Anterior cingulate cortex (tissue), 58 donors: ENCODE data around the gene ATP8B1.
"Not testable (repeated sequence)": the region's sequence is repeated elsewhere in the genome, so short reads cannot be mapped to it uniquely, and the experiment has no call there.

Source experiments
- DNase-seq, 58 donors: peaks; one replicate each; lab custom pipeline; 2025; lab: John Stamatoyannopoulos, UW

The ATP8B1 gene

GRCh38 chr18:57735042-57735441 is 68.1 kb downstream of the ATP8B1 start:
- DNase-seq = not testable (repeated sequence)

DNA sequence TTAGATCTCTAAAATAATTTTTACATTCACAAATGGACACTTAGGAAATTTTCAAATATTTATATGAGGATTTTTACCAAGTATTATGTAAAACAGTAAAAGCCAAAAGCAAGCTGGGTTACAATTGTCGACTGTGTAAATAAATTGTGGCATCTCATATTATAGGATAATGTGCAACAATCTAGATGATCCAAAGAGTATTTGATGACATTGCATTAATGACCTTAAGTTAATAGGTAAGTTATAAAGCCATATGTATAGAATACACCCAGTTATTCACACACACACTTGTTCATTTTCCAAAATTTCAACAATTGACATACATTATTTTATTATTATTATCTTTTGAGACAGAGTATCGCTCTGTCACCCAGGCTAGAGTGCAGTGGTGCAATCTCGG is 69.3 kb downstream of the ATP8B1 start:
- no peak for DNase-seq

DNA sequence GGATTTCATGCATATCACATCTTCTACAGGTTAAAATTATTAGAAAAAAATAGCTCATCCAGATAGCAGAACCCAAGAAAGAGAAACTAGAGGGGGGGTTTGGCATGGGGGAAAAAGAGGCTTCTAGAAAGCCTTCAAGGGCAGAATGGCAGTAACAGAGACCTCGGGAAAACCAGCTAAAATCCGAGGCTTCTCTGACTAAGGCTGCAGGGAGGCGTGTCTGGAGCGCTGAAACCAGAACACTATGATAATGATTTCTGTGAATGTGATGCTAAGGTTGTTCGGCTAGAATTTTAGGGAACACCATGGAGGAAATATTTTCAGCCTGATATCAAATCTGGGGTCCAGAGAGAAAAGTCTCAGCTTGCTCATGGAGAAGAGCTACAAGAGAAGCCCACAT is 73.0 kb downstream of the ATP8B1 start:
- no peak for DNase-seq

DNA sequence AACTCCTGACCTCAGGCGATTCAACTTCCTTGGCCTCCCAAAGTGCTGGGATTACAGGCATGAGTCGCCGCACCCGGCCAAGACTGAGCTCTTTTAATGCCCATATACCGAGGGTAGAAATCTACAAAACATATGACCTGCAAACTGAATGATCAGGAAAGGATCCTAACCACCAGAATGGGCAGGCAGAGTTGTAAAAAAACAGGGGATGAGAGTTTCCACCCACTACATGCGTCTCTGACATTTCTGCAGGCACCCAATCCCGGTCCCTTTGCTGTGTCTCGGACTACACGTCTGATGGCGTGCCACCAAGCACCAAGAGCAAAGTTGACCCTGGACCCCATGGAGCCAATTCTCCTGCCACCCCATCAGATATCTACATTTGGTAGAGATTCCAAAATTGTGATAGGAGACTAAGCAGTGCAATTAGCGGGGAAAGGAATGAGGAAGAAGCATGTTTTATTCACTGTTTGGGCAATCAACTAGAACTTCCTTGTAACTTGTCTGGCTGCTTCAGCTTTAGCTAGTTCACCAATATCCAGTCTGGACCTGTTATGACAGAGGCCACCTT is 74.1 kb downstream of the ATP8B1 start:
- DNase-seq = no peak

- DNase-seq = no peak
Observed at GRCh38 chr18:57727952-57728807, 74.9 kb downstream of the ATP8B1 start.

GRCh38 chr18:57719211-57719935 is 83.7 kb downstream of the ATP8B1 start:
- not testable (repeated sequence) for DNase-seq

DNA sequence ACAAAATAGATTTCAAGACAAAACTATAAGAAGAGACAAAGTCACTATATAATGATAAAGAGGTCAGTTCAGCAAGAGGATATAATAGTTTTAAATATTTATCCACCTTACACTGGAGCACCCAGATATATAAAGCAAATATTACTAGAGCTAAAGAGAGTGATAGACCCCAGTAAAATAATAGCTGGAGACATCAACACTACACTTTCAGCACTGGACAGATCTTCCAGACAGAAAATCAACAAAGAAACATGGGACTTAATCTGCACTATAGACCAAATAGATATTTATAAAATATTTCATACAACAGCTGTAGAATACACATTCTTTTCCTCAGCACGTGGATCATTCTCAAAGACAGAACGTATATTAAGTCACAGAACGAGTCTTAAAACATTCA is 86.6 kb downstream of the ATP8B1 start:
- DNase-seq = no peak

DNA sequence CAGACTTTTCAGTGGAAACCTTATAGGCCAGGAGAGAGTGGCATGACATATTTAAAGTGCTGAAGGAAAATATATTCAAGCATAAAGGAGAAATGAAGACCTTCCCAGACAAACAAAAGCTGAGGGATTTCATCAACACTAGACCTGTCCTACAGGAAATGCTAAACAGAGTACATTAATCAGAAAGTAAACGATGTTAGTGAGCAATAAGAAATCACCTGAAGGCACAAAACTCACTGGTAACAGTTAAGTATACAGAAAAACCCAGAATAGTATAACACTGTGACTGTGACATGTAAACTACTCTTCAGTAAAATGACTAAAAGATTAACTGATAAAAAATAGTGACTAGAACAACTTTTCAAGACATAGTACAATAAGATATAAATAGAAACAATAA is 87.4 kb downstream of the ATP8B1 start:
- no peak for DNase-seq

- DNase-seq = no peak
Observed at GRCh38 chr18:57715073-57715472, 88.0 kb downstream of the ATP8B1 start.

- no peak for DNase-seq
Observed at GRCh38 chr18:57710226-57710625, 92.9 kb downstream of the ATP8B1 start.

DNA sequence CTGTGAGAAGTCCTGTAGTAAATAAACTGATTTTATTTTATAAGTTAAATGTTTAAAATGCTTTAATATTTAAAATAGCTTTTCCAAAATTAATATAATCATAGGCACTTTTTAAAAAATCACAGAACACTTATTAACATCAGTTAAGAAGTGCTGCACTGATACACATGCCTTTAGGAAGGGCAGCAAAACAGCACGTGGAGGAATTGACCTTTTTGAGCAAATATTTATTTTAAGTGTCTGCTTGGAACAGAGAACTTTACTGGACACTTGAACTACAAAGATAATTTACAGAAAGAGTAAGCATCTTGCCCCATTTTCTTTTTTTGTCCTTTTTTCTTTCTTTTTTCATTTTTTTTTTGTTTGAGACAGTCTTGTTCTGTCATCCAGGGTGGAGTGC is 93.8 kb downstream of the ATP8B1 start:
- no peak for DNase-seq

GRCh38 chr18:57708288-57708687 is 94.8 kb downstream of the ATP8B1 start:
- DNase-seq = no peak

DNA sequence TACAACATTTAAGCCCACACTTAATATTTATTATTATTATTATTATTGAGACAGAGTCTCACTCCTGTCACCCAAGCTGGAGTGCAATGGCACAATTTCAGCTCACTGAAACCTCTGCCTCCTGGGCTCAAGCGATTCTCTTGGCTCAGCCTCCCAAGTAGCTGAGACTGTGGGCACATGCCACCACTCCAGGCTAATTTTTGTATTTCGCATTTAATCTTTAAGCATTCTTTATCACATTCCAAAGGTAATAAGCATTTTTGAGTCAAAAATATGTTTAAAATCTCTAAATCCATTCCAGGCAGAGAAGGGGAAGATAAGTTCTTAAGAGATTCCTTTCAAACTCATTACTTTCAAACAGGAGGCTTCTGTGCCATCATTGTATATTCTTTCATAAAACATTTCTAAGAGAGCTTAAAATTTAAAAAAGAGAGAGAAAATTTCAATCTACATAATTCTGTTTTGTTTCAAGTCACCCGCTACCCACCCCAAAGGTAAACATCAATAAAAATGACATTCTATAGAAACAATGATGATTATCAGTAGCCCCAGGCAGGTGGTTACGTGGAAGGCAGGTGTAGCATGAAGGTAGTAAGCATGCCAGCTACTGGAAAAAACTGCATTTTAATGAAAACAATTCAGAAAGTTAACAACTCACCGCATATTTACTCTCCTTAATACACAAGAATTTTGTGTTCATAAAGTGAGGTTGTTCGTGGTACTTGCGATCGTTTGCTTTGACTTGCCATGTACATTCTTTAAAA is 97.1 kb downstream of the ATP8B1 start:
- no peak for DNase-seq

DNA sequence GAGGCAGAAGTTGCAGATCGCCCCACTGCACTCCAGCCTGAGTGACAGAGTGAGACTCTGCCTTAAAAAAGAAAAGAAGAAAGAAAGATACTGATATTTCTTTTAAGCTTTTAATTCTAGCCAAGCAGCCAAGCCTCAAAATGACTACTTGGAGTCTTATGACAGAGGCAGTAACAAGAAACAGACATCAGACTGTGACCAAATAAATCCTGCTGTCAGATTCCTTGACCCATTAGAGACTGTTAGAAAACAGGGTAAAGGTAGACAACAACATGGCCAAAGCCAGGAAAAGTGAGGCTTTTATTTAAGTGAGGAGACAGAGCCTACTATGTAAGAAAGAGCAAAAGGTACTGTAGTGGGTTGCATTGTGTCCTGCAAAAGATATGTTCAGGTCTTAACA is 98.1 kb downstream of the ATP8B1 start:
- no peak for DNase-seq

DNA sequence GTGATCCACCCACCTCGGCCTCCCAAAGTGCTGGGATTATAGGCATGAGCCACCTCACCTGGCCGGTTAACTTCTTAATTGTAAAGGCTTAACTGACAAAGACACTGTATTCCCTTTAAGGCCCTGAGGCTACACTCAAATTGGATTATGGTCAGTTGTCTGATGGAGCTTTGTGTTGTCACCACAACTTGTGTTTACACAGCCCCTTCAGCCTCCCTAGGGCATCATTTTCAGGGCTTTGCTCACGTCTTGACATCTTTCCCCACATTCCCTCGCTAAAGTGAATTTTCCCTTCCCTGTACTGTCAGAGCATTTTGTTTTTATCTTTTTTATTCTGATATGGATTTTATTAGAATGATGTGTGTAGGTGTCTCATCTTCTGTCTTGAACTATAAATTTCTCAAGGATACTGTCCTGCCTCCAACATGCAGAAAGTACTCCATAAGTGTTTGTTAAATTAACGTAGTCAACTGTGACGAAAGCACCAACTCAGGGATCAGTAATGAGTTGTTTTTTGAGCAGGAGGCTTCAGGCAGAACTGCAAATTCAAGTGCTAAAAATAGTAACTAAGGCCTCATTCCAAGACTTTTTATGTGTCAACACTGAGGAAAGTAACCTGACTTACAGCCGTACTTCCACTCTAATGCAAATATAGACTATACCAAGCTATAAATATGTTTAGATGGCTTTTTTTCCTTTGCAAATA is 104.4 kb downstream of the ATP8B1 start:
- DNase-seq = no peak

- no peak for DNase-seq
Observed at GRCh38 chr18:57697426-57697825, 105.7 kb downstream of the ATP8B1 start.

- no peak for DNase-seq
Observed at GRCh38 chr18:57696271-57696670, 106.8 kb downstream of the ATP8B1 start.

GRCh38 chr18:57691363-57691762 is 111.8 kb downstream of the ATP8B1 start:
- DNase-seq = no peak

GRCh38 chr18:57687970-57688369 is 115.1 kb downstream of the ATP8B1 start:
- DNase-seq = no peak

- no peak for DNase-seq
Observed at GRCh38 chr18:57683470-57683869, 119.6 kb downstream of the ATP8B1 start.
